HepG2 (cell line): Measurements from ENCODE around the gene RPL26. TPM values are rescaled to one million over a fixed set of nuclear protein-coding genes. Genes with fewer than 3 reads are reported as not detected.

Experiments used
- CBX2 ChIP-seq, 2 experiments: fragments of 200-600 bp in 1 of 2; sonication (generic); formaldehyde crosslinking in 1 of 2; IDR thresholded peaks; 2 replicates each; pipeline versions ENCODE4 v1.7.0 to v1.8.1; 2018 to 2022; ENCODE audit warnings: low read depth in 2 of 2, low read length in 1 of 2, mild to moderate bottlenecking in 1 of 2, missing genetic modification reagents in 1 of 2
- DNMT3B ChIP-seq: conservative IDR thresholded peaks from 2 replicates; pipeline ENCODE4 v1.6.1; 2016; ENCODE audit warnings: missing biosample characterization, control low read depth
- FOXK1 ChIP-seq: sonication (generic); formaldehyde crosslinking; IDR thresholded peaks from 2 replicates; pipeline ENCODE4 v1.4.0; 2020; ENCODE audit warnings: low read depth, missing genetic modification reagents, borderline replicate concordance
- FOXK2 ChIP-seq: fragments of 450-650 bp; IDR thresholded peaks from 2 replicates; pipeline ENCODE4 v1.6.1; 2016
- GATAD1 ChIP-seq: IDR thresholded peaks from 2 replicates; pipeline ENCODE4 v1.6.1; 2016; ENCODE audit warnings: missing genetic modification reagents, missing compliant biosample characterization
- HNRNPH1 ChIP-seq: fragments of 200-400 bp; formaldehyde crosslinking; optimal IDR thresholded peaks from 2 replicates; pipeline ENCODE3; 2017; ENCODE audit warnings: mild to moderate bottlenecking, low read depth, low read length
- IKZF1 ChIP-seq: fragments of 450-650 bp; IDR thresholded peaks from 2 replicates; pipeline ENCODE4 v1.7.1; 2016
- ISL2 ChIP-seq: sonication (generic); formaldehyde crosslinking; IDR thresholded peaks from 2 replicates; pipeline ENCODE4 v1.5.0; 2020; ENCODE audit warnings: missing genetic modification reagents
- KDM6A ChIP-seq: IDR thresholded peaks from 2 replicates; pipeline ENCODE4 v1.6.1; 2016; ENCODE audit warnings: low read depth
- MEIS2 ChIP-seq: sonication (generic); formaldehyde crosslinking; IDR thresholded peaks from 2 replicates; pipeline ENCODE4 v1.9.0; 2021; ENCODE audit warnings: mild to moderate bottlenecking, missing genetic modification reagents
- NONO ChIP-seq, 2 experiments: fragments of 450-650 bp in 1 of 2; sonication (generic) in 1 of 2; formaldehyde crosslinking in 1 of 2; IDR thresholded peaks in 1 of 2; conservative IDR thresholded peaks in 1 of 2; 2 replicates each; pipeline versions ENCODE4 v1.6.1 to v1.8.0; 2017 to 2022; ENCODE audit warnings: mild to moderate bottlenecking in 1 of 2, missing genetic modification reagents in 1 of 2, moderate library complexity in 1 of 2
- RNF2 ChIP-seq: fragments of 450-650 bp; conservative IDR thresholded peaks from 2 replicates; pipeline ENCODE4 v1.6.1; 2016; ENCODE audit warnings: low read depth
- SETDB1 ChIP-seq: sonication (generic); formaldehyde crosslinking; IDR thresholded peaks from 2 replicates; pipeline ENCODE4 v1.5.1; 2020; ENCODE audit warnings: missing genetic modification reagents, mild to moderate bottlenecking, borderline replicate concordance
- TSC22D2 ChIP-seq: sonication (generic); formaldehyde crosslinking; IDR thresholded peaks from 2 replicates; pipeline ENCODE4 v1.5.1; 2020; ENCODE audit warnings: missing genetic modification reagents, mild to moderate bottlenecking, borderline replicate concordance
- U2AF2 ChIP-seq: fragments of 200-400 bp; formaldehyde crosslinking; IDR thresholded peaks from 2 replicates; pipeline ENCODE4 v1.6.1; 2017; ENCODE audit warnings: low read depth, mild to moderate bottlenecking, low read length
- ZMYM3 ChIP-seq: sonication (generic); formaldehyde crosslinking; IDR thresholded peaks from 2 replicates; pipeline ENCODE4 v1.5.1; 2020; ENCODE audit warnings: mild to moderate bottlenecking, missing genetic modification reagents
- ZMYM4 ChIP-seq: sonication (generic); formaldehyde crosslinking; IDR thresholded peaks from 2 replicates; pipeline ENCODE4 v1.8.1; 2023; ENCODE audit warnings: mild to moderate bottlenecking, missing genetic modification reagents
- ZNF121 ChIP-seq: sonication (generic); formaldehyde crosslinking; IDR thresholded peaks from 2 replicates; pipeline ENCODE4 v1.5.0; 2020; ENCODE audit warnings: mild to moderate bottlenecking, missing genetic modification reagents
- ZNF430 ChIP-seq: sonication (generic); formaldehyde crosslinking; IDR thresholded peaks from 2 replicates; pipeline ENCODE4 v1.9.0; 2021; ENCODE audit warnings: mild to moderate bottlenecking, missing genetic modification reagents
- ZNF567 ChIP-seq: sonication (generic); formaldehyde crosslinking; IDR thresholded peaks from 2 replicates; pipeline ENCODE4 v1.8.1; 2023; ENCODE audit warnings: mild to moderate bottlenecking, missing genetic modification reagents, borderline replicate concordance
- ZNF598 ChIP-seq: sonication (generic); formaldehyde crosslinking; IDR thresholded peaks from 2 replicates; pipeline ENCODE4 v1.5.1; 2020; ENCODE audit warnings: mild to moderate bottlenecking, missing genetic modification reagents, borderline replicate concordance
- ZNF761 ChIP-seq: sonication (generic); formaldehyde crosslinking; conservative IDR thresholded peaks from 2 replicates; pipeline ENCODE4 v1.4.0; 2020; ENCODE audit warnings: mild to moderate bottlenecking, missing genetic modification reagents
- polyA plus RNA-seq, 8 experiments: library from polyadenylated mRNA; depleted of rRNA in 3 of 8; stranded (reverse) in 7 of 8; unstranded in 1 of 8; fragments of >200 nt; fragmentation: Illumina TruSeq in 4 of 8; extraction: Trizol in 4 of 8; gene quantifications; 2 replicates each; pipeline versions ENCODE4 v1.2.1 to v1.2.3, GENCODE V29; 2011 to 2016; ENCODE audit warnings: low read depth in 4 of 8, missing spikeins in 1 of 8, mixed read lengths in 1 of 8; ENCODE audit not compliant: insufficient read depth in 1 of 8
- total RNA-seq, 5 experiments: library from RNA; depleted of rRNA; stranded (reverse); fragments of >200 nt; fragmentation: Illumina TruSeq; extraction: Trizol; gene quantifications; 2 replicates each; pipeline ENCODE4 v1.2.3, GENCODE V29; 2016; ENCODE audit warnings: low read depth in 1 of 5
- TF ChIP-seq, protein P1 (sequence below): sonication (generic); formaldehyde crosslinking; IDR thresholded peaks from 2 replicates; pipeline ENCODE4 v1.8.0; 2022; ENCODE audit warnings: mild to moderate bottlenecking, missing genetic modification reagents, moderate library complexity
- TF ChIP-seq, protein P2 (sequence below): sonication (generic); formaldehyde crosslinking; IDR thresholded peaks from 2 replicates; pipeline ENCODE4 v1.8.1; 2023; ENCODE audit warnings: missing genetic modification reagents, inconsistent platforms, borderline replicate concordance
- TF ChIP-seq, protein P3 (sequence below): sonication (generic); formaldehyde crosslinking; IDR thresholded peaks from 2 replicates; pipeline ENCODE4 v1.5.0; 2020; ENCODE audit warnings: missing genetic modification reagents, mild to moderate bottlenecking, borderline replicate concordance

RPL26 gene
- total and polyA plus RNA-seq, 2 of the 13 experiments (the other 11 are each of a cell fraction or from before 2014, with no cell fraction given) = 2,817 to 3,529 TPM

DNA sequence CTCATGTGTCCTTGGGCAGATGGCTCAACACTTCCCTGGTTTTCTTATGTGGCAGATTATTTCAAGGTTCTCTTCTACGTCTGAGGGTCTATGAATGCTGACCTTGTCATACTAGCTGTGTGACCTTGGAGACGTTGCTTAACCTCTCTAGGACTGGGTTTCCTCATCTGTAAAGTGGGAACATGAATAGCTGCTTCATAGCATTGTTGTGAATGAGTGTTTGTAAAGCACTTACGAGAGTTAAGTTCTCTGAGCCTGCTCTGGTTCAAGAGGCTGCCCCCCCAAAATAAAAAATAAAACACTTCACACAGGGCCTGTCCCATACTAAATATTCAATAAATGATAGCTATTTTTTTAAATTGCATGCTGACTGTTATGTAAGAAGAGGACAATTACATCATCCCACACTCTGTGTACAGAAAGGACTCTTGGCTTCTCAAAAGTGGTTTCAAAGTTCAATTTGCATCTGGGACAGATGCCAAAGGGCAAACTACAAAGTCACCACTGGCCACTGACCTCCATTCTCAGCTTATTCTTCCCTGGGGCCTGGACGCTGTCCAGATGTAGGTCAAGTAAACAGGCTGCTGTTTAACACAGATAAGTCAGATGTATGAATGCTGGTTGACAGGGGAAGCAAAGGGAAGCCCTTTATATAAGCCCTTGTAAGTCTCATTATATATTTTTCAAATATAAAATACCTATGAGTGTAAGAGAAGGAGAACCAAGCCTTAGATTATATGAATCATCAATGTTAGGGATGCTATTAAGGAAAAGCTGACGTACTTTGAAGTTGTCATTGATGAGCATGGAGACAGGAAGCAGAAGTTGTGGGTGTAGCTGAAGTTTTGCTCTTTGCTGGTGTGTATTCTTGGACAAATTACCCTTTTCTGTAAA lies 37.3 kb upstream of the RPL26 start (continued):
- TF ChIP-seq CBX2 (IDR thresholded peaks at IDR 0.05; ENCODE audit: low read depth, low read length) (no peak), CBX2 (CRISPR knock-in tag; IDR thresholded peaks at IDR 0.05; ENCODE audit: low read depth) (no peak), IKZF1 (no peak), NONO (IDR thresholded peaks at IDR 0.05) (no peak), NONO (CRISPR knock-in tag; conservative IDR thresholded peaks at IDR 0.05) (0 out of 2 replicates have a peak, but pooled peaks have one; percentile 84), HNRNPH1 (no peak), FOXK1 (CRISPR knock-in tag) (peak; percentile 100), U2AF2 (no peak), KDM6A (peak; percentile 88), TSC22D2 (peak; percentile 41; the same call in 1 of the 2 replicates), ZNF121 (CRISPR knock-in tag) (no peak), SETDB1 (CRISPR knock-in tag) (no peak), ZMYM4 (CRISPR knock-in tag) (peak; percentile 73), DNMT3B (no peak), FOXK2 (peak; percentile 84), ZNF598 (CRISPR knock-in tag) (no peak), ZMYM3 (CRISPR knock-in tag) (peak; percentile 71), ZNF761 (no peak), ISL2 (CRISPR knock-in tag) (peak; percentile 97), ZNF430 (CRISPR knock-in tag) (no peak), RNF2 (no peak), MEIS2 (peak; percentile 89), GATAD1 (CRISPR knock-in tag) (peak; percentile 74), ZNF567 (CRISPR knock-in tag) (no peak)
- TF ChIP-seq, protein P1, sequence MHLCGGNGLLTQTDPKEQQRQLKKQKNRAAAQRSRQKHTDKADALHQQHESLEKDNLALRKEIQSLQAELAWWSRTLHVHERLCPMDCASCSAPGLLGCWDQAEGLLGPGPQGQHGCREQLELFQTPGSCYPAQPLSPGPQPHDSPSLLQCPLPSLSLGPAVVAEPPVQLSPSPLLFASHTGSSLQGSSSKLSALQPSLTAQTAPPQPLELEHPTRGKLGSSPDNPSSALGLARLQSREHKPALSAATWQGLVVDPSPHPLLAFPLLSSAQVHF = no peak
- TF ChIP-seq, protein P2, sequence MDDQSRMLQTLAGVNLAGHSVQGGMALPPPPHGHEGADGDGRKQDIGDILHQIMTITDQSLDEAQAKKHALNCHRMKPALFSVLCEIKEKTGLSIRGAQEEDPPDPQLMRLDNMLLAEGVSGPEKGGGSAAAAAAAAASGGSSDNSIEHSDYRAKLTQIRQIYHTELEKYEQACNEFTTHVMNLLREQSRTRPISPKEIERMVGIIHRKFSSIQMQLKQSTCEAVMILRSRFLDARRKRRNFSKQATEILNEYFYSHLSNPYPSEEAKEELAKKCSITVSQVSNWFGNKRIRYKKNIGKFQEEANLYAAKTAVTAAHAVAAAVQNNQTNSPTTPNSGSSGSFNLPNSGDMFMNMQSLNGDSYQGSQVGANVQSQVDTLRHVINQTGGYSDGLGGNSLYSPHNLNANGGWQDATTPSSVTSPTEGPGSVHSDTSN (CRISPR knock-in tag) = no peak
- TF ChIP-seq, protein P3, sequence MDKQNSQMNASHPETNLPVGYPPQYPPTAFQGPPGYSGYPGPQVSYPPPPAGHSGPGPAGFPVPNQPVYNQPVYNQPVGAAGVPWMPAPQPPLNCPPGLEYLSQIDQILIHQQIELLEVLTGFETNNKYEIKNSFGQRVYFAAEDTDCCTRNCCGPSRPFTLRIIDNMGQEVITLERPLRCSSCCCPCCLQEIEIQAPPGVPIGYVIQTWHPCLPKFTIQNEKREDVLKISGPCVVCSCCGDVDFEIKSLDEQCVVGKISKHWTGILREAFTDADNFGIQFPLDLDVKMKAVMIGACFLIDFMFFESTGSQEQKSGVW (CRISPR knock-in tag) = no peak
